GM21447 (cell line): ENCODE results near the gene GNB2.

Experiments
- ATAC-seq: cut with Tn5 transposase; IDR thresholded peaks from one replicate; pipeline ENCODE4 v1.9.1; 2021; ENCODE audit not compliant: unreplicated experiment

The GNB2 gene

GRCh38 chr7:100680576-100681271 lies 7.2 kb downstream of the GNB2 start:
- no peak for ATAC-seq

GRCh38 chr7:100681491-100682227 lies 8.1 kb downstream of the GNB2 start:
- ATAC-seq: no peak

- no peak for ATAC-seq
These were observed 8.7 kb downstream of the GNB2 start for GRCh38 chr7:100682228-100682741.

- no peak for ATAC-seq
These were observed 9.6 kb downstream of the GNB2 start for GRCh38 chr7:100682991-100683658.

GRCh38 chr7:100683659-100684533 lies 10.4 kb downstream of the GNB2 start:
- no peak for ATAC-seq

GRCh38 chr7:100684534-100685042 lies 11.0 kb downstream of the GNB2 start:
- no peak for ATAC-seq

GRCh38 chr7:100685049-100685605 lies 11.6 kb downstream of the GNB2 start:
- no peak for ATAC-seq

- no peak for ATAC-seq
These were observed 12.1 kb downstream of the GNB2 start for GRCh38 chr7:100685631-100686145.

- ATAC-seq: no peak
These were observed 12.8 kb downstream of the GNB2 start for GRCh38 chr7:100686201-100686821.

GRCh38 chr7:100686822-100687211 lies 13.3 kb downstream of the GNB2 start:
- no peak for ATAC-seq

GRCh38 chr7:100687261-100687660 lies 13.7 kb downstream of the GNB2 start:
- no peak for ATAC-seq

- ATAC-seq: no peak
These were observed 14.3 kb downstream of the GNB2 start for GRCh38 chr7:100687751-100688300.

- ATAC-seq: no peak
These were observed 14.9 kb downstream of the GNB2 start for GRCh38 chr7:100688326-100688860.

- no peak for ATAC-seq
These were observed 15.9 kb downstream of the GNB2 start for GRCh38 chr7:100689230-100690135.

- no peak for ATAC-seq
These were observed 18.4 kb downstream of the GNB2 start for GRCh38 chr7:100691676-100692577.

GRCh38 chr7:100692578-100692961 lies 19.0 kb downstream of the GNB2 start:
- no peak for ATAC-seq
